Thyroid gland (tissue), 4 donors: ENCODE results near the gene ITM2C. TPM values are rescaled to one million over a fixed set of nuclear protein-coding genes. Genes with fewer than 3 reads are reported as not detected.

Experiments
- DNase-seq, 2 donors: peaks; one replicate each; pipeline ENCODE4 v3.0.0-alpha.2; 2019
- H3K27ac ChIP-seq, 3 donors: fragments of 200-600 bp; sonication (generic); 1 replicate in 2 of 3; 2 replicates in 1 of 3; pipeline ENCODE4 v1.5.1; 2016 to 2019; ENCODE audit warnings: mild to moderate bottlenecking in 1 of 3, moderate library complexity in 1 of 3
- H3K27me3 ChIP-seq: fragments of 200-600 bp; sonication (generic); one replicate; pipeline ENCODE4 v1.5.1; 2019
- H3K36me3 ChIP-seq, 2 donors: fragments of 200-600 bp; sonication (generic); one replicate each; pipeline ENCODE4 v1.5.1; 2016 to 2019
- H3K4me1 ChIP-seq, 2 donors: fragments of 200-600 bp; sonication (generic); one replicate each; pipeline ENCODE4 v1.5.1; 2017 to 2019
- H3K4me3 ChIP-seq, 3 donors: fragments of 200-600 bp; sonication (generic); replicated peaks in 1 of 3; 1 replicate in 2 of 3; 2 replicates in 1 of 3; pipeline ENCODE4 v1.5.1; 2016; ENCODE audit warnings: mild to moderate bottlenecking in 1 of 3
- H3K9me3 ChIP-seq: fragments of 200-600 bp; sonication (generic); one replicate; pipeline ENCODE4 v1.5.1; 2017
- POLR2A ChIP-seq, 2 donors: fragments of 450-650 bp; IDR thresholded peaks; one replicate each; pipeline ENCODE4 v1.6.1; 2017; ENCODE audit warnings: antibody characterized with exemption in 2 of 2, mild to moderate bottlenecking in 2 of 2, moderate library complexity in 1 of 2
- WGBS, 2 donors: methylation state at CpG; one replicate each; pipeline ENCODE4 v1.1.5; 2017; 5-methylcytosine and 5-hydroxymethylcytosine counted together
- intact Hi-C: fragments of 100-400 bp; cut with DNase I; formaldehyde crosslinking; loops from one replicate; pipeline ENCODE4 v1.15.1; 2023
- total RNA-seq, 4 donors: library from RNA; depleted of rRNA; stranded (reverse); fragments of >200 nt; gene quantifications; one replicate each; pipeline ENCODE4 v1.2.3, GENCODE V29; 2016
- TF ChIP-seq, protein P1 (sequence below), 6 experiments: fragments of 200-600 bp in 3 of 6; fragments of 450-650 bp in 3 of 6; sonication (generic) in 3 of 6; IDR thresholded peaks; one replicate each; pipeline ENCODE4 v1.5.1; 2016 to 2019; ENCODE audit warnings: antibody characterized with exemption in 6 of 6, mild to moderate bottlenecking in 2 of 6, inconsistent platforms in 1 of 6, moderate library complexity in 1 of 6

ITM2C gene
- total RNA-seq, 4 donors from 2014 or later, result 29.2 to 54.0 (median 45.4) TPM

DNA sequence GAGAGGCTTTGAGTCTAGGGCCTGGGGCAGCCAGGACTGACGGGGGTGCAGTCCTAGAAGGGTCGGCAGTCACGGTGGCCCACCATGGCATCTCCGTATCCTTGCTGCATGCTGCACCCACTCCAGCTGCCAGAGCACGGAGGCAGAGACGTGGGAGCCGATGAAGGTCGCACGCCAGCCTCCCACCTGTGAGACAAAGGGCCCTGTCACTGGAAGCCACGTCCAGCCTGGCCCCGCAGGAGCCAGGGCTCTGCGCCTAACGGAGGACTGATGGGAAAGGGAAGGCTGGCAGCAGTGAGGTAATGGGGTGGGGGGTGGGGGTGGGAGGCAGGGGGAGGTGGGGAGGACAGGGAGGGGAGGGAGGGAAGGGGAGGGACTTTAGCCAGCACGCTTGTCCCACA lies 21.9 kb downstream of the ITM2C start:
- DNase-seq, result no peak
- Histone ChIP-seq H3K4me1 (no peaks in the 10 kb centered on the region), H3K9me3 (no peaks in the 10 kb centered on the region), H3K27me3 (no peaks in the 10 kb centered on the region), H3K27ac (no peak overlapping the region), H3K36me3 (no peaks in the 10 kb centered on the region), H3K4me3 (no peak overlapping the region)
- intact Hi-C loops, result no loop called here
- WGBS, 2 donors, result 69 to 70% methylated on average over 11 to 12 of the region's 14 CpGs
- TF ChIP-seq, protein P1, sequence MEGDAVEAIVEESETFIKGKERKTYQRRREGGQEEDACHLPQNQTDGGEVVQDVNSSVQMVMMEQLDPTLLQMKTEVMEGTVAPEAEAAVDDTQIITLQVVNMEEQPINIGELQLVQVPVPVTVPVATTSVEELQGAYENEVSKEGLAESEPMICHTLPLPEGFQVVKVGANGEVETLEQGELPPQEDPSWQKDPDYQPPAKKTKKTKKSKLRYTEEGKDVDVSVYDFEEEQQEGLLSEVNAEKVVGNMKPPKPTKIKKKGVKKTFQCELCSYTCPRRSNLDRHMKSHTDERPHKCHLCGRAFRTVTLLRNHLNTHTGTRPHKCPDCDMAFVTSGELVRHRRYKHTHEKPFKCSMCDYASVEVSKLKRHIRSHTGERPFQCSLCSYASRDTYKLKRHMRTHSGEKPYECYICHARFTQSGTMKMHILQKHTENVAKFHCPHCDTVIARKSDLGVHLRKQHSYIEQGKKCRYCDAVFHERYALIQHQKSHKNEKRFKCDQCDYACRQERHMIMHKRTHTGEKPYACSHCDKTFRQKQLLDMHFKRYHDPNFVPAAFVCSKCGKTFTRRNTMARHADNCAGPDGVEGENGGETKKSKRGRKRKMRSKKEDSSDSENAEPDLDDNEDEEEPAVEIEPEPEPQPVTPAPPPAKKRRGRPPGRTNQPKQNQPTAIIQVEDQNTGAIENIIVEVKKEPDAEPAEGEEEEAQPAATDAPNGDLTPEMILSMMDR (IDR thresholded peaks at IDR 0.05), result no peak
- no peak for TF ChIP-seq POLR2A (IDR thresholded peaks at IDR 0.05)

DNA sequence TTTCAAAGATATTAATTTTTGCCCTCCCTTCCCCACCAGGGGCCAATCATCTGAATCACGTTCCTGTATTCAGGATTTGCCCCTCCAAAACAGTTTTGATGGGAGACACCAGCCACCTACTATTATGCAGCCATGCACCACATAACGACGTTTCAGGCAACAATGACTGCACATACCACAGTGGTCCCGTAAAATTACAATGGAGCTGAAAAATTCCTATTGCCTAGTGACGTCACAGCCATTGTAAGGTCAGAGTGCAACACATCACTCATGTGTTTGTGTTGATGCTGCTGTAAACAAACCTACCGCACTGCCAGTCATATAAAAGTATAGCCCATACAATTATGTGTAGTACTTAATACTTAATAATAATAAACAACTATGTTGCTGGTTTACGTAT lies 22.6 kb downstream of the ITM2C start:
- 72 to 79% methylated on average over 7 of the region's 7 CpGs for WGBS, 2 donors
- no peak for TF ChIP-seq POLR2A (IDR thresholded peaks at IDR 0.05)
- TF ChIP-seq, protein P1 (IDR thresholded peaks at IDR 0.05), result no peak

DNA sequence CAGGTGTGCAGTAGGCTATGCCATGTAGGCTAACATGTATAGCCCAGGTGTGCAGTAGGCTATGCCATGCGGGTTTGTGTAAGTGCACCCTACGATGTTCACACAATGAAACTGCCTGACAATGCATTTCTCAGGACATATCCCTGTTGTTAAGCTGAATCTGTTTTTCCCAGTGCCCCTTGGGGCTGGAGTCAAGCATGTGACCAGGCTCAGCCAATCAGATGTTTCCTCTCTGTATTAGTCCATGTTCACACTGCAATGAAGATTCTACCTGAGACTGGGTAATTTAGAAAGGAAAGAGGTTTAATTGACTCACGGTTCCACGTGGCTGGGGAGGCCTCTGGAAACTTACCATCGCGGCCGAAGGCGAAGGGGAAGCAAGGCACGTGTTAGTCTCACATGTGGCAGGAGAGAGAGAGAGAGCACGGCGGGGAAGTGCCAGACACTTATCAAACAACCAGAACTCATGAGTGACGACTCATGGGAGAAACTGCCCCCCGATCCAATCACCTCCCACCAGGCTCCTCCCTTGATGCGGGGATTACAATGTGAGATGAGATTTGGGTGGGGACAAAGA lies 24.2 kb downstream of the ITM2C start:
- DNase-seq, result no peak
- WGBS, 2 donors, result 88% methylated on average over 14 of the region's 14 CpGs

More for the DNA sequence above, 22.6 kb downstream of the ITM2C start:
- H3K4me3 ChIP-seq, result no peak overlapping the region
- no peak for DNase-seq
- H3K27ac ChIP-seq, result no peak overlapping the region
- intact Hi-C loops, result no loop called here
- H3K9me3 ChIP-seq, result no peaks in the 10 kb centered on the region
- H3K27me3 ChIP-seq, result no peaks in the 10 kb centered on the region
- no peaks in the 10 kb centered on the region for H3K4me1 ChIP-seq
- H3K36me3 ChIP-seq, result no peaks in the 10 kb centered on the region

DNA sequence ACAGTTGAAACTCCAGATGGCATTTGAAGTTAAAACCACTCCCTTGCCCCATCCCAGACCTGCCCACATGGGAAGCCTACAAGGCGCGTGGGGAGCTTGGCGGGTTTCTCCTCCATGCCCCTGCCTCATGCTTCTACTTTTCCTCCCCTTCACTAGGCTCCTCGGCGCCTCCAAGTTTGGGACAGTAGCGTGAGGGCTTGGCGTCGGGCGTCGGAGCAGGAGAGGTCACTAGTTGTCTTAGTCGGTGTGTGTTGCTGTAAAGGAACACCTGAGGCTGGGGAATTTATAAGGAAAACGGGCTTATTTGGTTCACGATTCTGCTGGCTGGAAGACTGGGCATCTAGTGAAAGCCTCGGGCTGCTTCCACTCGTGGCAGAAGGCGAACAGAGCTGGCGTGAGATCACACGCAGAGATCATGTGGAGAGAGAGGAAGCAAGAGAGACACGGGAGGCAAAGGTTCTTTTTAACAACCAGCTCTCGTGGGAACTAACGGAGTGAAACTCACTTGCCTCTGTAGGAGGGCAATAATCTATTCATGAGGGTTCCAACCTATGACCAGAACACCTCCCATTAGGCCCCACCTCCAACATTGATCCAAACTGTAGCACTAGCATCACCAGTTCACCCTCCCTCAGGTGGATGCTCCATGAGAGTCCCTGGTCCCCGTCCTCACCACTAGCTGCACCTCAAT lies 25.3 kb downstream of the ITM2C start:
- no peak overlapping the region for H3K27ac ChIP-seq
- H3K4me3 ChIP-seq, result no peak overlapping the region
- intact Hi-C loops, result no loop called here
- no peaks in the 10 kb centered on the region for H3K9me3 ChIP-seq
- no peaks in the 10 kb centered on the region for H3K27me3 ChIP-seq
- DNase-seq, result no peak
- WGBS, 2 donors, result 87 to 90% methylated on average over 22 of the region's 22 CpGs
- no peaks in the 10 kb centered on the region for H3K36me3 ChIP-seq
- H3K4me1 ChIP-seq, result peaks cover 4 to 14% of the 10 kb centered on the region in 2 donors
- TF ChIP-seq POLR2A (IDR thresholded peaks at IDR 0.05), result no peak
- TF ChIP-seq, protein P1 (IDR thresholded peaks at IDR 0.05), result no peak

More for the DNA sequence above, 24.2 kb downstream of the ITM2C start:
- TF ChIP-seq POLR2A (IDR thresholded peaks at IDR 0.05), result no peak
- TF ChIP-seq, protein P1 (IDR thresholded peaks at IDR 0.05), result no peak
- Histone ChIP-seq H3K36me3 (no peaks in the 10 kb centered on the region), H3K4me1 (peaks cover 0 to 6% of the 10 kb centered on the region in 2 donors), H3K27me3 (no peaks in the 10 kb centered on the region), H3K4me3 (no peak overlapping the region), H3K9me3 (no peaks in the 10 kb centered on the region), H3K27ac (no peak overlapping the region)
- intact Hi-C loops, result no loop called here

DNA sequence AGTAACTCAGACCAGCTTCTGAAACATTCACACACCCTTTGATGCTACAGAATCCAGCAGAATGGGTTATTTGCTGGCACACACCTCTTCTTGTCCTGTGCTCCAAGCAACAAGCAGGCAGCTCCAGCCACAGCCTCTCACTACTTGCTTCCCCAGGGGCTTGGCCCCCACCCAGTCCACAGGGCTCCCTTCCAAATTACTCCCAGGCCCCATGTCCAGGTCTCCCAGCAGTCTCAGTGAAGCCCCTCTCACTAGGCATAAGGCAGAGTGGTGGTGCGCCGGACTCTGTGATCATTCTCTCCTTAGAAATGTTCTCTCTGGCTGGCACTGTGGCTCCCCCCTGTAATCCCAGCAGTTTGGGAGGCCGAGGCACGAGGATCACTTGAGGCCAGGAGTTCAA lies 25.9 kb downstream of the ITM2C start:
- Histone ChIP-seq H3K9me3 (no peaks in the 10 kb centered on the region), H3K4me1 (peaks cover 8 to 20% of the 10 kb centered on the region in 2 donors), H3K4me3 (no peak overlapping the region), H3K27me3 (no peaks in the 10 kb centered on the region), H3K27ac (no peak overlapping the region), H3K36me3 (no peaks in the 10 kb centered on the region)
- 91% methylated on average over 4 of the region's 4 CpGs for WGBS, 2 donors
- TF ChIP-seq, protein P1 (IDR thresholded peaks at IDR 0.05), result no peak
- no peak for TF ChIP-seq POLR2A (IDR thresholded peaks at IDR 0.05)
- no peak for DNase-seq
- intact Hi-C loops, result no loop called here
